ENCODE measurements around the gene SLC12A7.

GRCh38 chr5:1155191-1156032 lies 43.5 kb upstream of the SLC12A7 start:
- TF ChIP-seq CTCF (conservative IDR thresholded peaks at IDR 0.05) (no peak), EZH2 (IDR thresholded peaks at IDR 0.05; ENCODE audit: low read depth) (no peak)

Measured in PC-9 (cell line).